GM12891 (cell line): ENCODE measurements around the gene KIF4A.
"Not testable (repeated sequence)": the region's sequence is repeated elsewhere in the genome, so short reads cannot be mapped to it uniquely, and the experiment has no call there.

Source experiments
- DNase-seq: peaks from one replicate; pipeline ENCODE4 v3.0.0; 2011; ENCODE audit warnings: low spot score; ENCODE audit not compliant: insufficient read length
- FAIRE-seq: peaks from 2 replicates; lab custom pipeline; 2011; peaks lifted over from hg19 to GRCh38; lab: Jason Lieb, UNC
- PAX5 ChIP-seq: IDR thresholded peaks from 2 replicates; pipeline ENCODE4 v1.6.1; 2011; ENCODE audit warnings: low read length, moderate library complexity, mild to moderate bottlenecking; ENCODE audit not compliant: insufficient read depth, severe bottlenecking
- POLR2A ChIP-seq: IDR thresholded peaks from 2 replicates; pipeline ENCODE4 v1.6.1; 2011; ENCODE audit warnings: low read depth, low read length, control low read depth
- POLR2AphosphoS5 ChIP-seq: IDR thresholded peaks from 2 replicates; pipeline ENCODE4 v1.6.1; 2011; ENCODE audit warnings: low read depth, low read length, control low read depth
- POU2F2 ChIP-seq: IDR thresholded peaks from 2 replicates; pipeline ENCODE4 v1.6.1; 2011; ENCODE audit warnings: low read depth, mild to moderate bottlenecking, control low read depth, low read length, moderate library complexity
- SPI1 ChIP-seq: IDR thresholded peaks from 2 replicates; pipeline ENCODE4 v1.6.1; 2011; ENCODE audit warnings: low read depth, low read length, control low read depth
- TAF1 ChIP-seq: IDR thresholded peaks from 2 replicates; pipeline ENCODE4 v1.6.1; 2011; ENCODE audit warnings: low read depth, low read length, control low read depth

The KIF4A gene

DNA sequence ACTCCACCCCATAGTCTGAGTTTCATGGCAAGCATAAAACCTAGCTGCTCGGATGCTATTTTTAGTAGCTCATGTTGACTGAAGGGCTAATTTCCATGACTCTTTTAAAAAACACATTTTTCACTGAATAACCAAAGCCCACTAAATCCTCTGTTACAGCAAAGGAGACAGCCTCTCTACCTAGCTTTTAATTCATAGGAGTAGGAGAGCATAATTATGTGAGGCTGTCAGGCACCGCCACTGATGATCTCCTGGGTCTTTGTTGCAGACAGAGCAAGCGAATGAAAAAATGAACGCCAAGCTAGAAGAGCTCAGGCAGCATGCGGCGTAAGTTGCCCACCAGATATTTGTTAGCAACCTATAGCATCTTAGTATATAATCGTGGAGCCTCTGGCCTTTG is 53.5 kb downstream of the KIF4A start:
- no peak for TF ChIP-seq POLR2A
- no peak for TF ChIP-seq PAX5
- no peak for TF ChIP-seq POU2F2
- no peak for TF ChIP-seq POLR2AphosphoS5
- TF ChIP-seq TAF1, result no peak
- TF ChIP-seq SPI1, result no peak
- FAIRE-seq, result peak; percentile 16
- no peak for DNase-seq

DNA sequence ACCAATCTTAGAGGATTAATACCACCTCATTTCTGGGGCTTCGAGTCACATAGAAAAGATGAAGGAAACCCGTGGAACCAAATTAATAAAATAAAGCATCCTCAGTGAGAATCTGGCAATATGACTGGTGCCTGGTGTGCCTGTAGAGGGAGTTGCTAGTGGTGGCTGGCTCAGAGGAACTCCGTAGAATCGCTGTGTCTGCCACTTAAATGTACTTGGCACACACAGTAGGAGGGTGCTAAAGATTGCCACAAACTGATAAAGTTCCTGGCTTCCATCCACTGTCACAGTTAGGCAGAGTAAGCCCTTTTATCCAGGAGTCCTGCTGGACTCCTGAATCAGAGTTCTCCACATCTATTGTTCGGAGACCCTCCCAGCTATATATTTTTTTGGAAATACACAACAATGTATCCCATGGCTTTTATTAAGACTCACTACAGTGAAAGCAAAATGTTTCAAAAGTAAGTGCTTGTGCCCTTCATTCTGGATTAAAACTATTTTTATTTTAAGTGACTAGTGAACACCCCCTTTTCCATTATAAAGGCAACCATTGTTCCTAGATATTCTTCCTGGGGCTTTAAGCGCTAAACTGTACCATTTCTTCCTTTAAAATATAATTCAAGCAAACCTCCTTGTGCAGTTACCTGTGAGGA is 56.6 kb downstream of the KIF4A start:
- no peak for FAIRE-seq
- TF ChIP-seq POLR2AphosphoS5 (no peak), SPI1 (no peak), PAX5 (no peak), TAF1 (no peak)
- no peak for DNase-seq

DNA sequence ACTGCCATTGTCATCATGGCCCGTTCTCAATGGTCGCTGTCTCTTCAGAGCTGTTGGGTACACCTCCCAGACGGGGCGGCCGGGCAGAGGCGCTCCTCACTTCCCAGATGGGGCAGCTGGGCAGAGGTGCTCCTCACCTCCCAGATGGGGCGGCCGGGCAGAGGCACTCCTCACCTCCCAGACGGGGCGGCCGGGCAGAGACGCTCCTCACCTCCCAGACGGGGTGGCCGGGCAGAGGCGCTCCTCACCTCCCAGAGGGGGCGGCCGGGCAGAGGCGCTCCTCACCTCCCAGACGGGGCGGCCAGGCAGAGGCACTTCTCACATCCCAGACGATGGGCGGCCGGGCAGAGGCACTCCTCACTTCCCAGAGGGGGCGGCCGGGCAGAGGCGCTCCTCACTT is 58.9 kb downstream of the KIF4A start:
- not testable (repeated sequence) for FAIRE-seq, DNase-seq

DNA sequence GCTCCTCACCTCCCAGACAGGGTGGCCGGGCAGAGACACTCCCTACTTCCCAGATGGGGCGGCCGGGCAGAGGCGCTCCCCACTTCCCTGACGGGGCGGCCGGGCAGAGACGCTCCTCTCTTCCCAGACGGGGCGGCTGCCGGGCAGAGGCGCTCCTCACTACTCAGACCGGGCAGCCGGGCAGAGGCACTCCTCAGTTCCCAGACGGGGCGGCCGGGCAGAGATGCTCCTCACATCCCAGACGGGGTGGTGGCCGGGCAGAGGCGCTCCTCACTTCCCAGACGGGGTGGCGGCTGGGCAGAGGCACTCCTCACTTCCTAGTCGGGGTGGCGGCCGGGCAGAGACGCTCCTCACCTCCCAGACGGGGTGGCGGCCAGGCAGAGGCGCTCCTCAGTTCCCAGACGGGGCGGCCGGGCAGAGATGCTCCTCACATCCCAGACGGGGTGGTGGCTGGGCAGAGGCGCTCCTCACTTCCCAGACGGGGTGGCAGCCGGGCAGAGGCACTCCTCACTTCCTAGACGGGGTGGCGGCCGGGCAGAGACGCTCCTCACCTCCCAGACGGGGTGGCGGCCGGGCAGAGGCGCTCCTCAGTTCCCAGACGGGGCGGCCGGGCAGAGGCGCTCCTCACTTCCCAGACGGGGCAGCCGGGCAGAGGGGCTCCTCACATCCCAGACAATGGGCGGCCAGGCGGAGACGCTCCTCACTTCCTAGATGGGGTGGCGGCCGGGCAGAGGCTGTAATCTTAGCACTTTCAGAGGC is 59.6 kb downstream of the KIF4A start:
- not testable (repeated sequence) for DNase-seq, FAIRE-seq

DNA sequence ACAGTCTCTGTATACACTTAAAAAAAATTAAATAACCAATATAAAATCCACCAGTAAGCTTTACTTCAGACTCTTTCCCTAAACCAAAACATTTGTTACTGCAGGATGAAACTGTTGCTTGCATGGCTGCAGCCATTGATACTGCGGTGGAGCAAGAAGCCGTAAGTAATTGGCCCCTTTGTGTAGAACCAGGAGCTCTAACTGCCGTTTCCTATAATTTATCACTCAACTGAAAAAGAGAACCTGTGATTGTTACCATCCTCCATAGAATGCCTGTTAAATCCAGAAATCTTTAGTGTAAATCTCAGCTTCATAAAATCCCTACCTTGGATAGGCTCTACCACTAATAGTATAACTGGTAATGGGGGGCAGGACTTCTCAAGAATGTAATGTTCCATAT is 62.6 kb downstream of the KIF4A start:
- DNase-seq (no peak), FAIRE-seq (no peak)
- TF ChIP-seq POLR2AphosphoS5 (no peak), SPI1 (no peak), TAF1 (no peak)

DNA sequence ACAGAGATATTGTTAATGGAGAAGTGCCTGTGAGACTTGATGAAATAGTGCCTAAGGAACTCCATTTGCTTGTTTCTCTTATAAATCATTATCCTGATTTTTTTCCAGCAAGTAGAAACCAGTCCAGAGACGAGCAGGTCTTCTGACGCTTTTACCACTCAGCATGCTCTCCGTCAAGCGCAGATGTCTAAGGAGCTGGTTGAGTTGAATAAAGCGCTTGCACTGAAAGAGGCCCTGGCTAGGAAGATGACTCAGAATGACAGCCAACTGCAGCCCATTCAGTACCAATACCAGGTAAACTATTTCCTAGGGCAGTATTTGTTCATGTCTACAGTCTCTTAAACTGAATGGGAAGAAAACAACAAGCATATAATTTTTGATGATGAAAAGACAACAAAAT is 63.6 kb downstream of the KIF4A start:
- DNase-seq (no peak), FAIRE-seq (no peak)
- TF ChIP-seq TAF1 (no peak), POU2F2 (no peak), POLR2AphosphoS5 (no peak), PAX5 (no peak), SPI1 (no peak), POLR2A (no peak)

DNA sequence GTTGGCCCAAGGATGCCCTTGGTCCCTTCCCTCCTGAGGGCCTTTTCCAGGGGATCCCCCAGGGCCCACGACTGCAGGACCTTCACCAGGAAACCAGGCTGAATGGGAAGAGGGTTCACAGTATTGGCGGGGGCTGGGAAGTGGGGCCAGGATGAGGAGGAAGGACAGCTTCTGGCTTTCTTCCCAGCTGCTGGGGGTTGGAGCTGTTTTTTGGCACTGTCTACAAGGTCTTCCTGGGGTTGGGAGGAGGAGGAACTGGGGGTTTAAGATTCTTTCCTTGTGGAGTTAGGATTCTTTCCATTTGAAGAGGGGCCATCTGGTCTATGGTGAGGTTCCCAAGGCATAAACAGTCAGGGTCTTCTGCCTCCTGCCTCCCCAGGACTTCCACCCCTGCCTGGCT is 64.8 kb downstream of the KIF4A start:
- FAIRE-seq (no peak), DNase-seq (no peak)
- no peak for TF ChIP-seq SPI1
- TF ChIP-seq POU2F2, result no peak
- TF ChIP-seq POLR2A, result no peak
- no peak for TF ChIP-seq POLR2AphosphoS5
- no peak for TF ChIP-seq TAF1
- TF ChIP-seq PAX5, result no peak

DNA sequence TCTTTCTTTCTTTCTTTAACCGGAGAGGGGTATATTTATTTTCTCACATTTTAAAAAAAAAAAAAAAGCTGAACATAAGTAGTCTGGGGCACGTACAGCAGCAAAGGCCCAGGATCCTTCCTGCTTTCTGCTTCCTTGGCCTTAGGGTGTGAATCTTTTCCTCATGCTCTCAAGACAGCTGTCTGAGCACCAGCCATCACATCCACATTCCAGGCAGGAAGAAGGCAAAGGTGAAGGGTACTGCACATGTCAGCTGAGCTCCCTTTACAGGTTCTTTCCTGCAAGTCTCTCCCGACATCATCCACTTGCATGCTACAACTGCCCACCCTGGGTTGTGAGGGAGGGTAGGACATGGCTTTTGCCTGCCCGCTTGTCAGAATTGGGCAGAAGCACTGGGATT is 69.6 kb downstream of the KIF4A start:
- TF ChIP-seq POU2F2, result no peak
- TF ChIP-seq POLR2A, result no peak
- TF ChIP-seq PAX5, result no peak
- TF ChIP-seq TAF1, result no peak
- TF ChIP-seq POLR2AphosphoS5, result no peak
- no peak for TF ChIP-seq SPI1
- FAIRE-seq (no peak), DNase-seq (no peak)

DNA sequence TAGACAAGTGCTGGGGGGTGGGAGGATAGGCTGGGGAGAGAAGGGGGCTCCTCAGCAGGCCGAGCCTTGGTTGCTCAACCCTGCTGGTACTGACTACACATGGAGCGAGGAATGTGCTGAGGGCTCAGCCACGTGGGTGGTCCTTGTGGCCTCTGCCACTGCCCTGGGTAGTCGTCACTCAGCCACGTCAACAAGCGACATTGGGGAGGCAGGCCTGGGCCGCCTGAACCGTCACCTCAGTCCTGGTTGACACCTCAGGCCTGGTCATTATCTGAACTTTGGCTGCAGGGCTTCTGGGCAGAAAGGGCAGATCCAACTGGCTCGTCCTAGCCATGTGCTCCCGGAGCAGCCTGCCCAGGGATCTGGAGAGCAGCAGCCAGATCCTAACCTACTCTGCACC is 70.5 kb downstream of the KIF4A start:
- TF ChIP-seq POLR2A (no peak), SPI1 (no peak), PAX5 (no peak), POU2F2 (no peak), TAF1 (no peak), POLR2AphosphoS5 (no peak)
- DNase-seq (no peak), FAIRE-seq (no peak)

DNA sequence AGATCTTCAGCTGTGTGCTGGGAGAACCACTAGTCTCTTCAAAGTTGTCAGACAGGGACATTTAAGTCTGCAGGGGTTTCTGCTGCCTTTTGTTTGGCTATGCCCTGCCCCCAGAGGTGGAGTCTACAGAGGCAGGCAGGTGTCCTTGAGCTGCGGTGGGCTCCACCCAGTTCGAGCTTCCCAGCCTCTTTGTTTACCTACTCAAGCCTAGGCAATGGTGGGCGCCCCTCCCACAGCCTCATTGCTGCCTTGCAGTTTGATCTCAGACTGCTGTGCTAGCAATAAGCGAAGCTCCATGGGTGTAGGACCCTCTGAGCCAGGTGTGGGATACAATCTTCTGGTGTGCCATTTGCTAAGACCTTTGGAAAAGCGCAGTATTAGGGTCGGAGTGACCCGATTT is 78.8 kb downstream of the KIF4A start:
- FAIRE-seq, DNase-seq: not testable (repeated sequence)

DNA sequence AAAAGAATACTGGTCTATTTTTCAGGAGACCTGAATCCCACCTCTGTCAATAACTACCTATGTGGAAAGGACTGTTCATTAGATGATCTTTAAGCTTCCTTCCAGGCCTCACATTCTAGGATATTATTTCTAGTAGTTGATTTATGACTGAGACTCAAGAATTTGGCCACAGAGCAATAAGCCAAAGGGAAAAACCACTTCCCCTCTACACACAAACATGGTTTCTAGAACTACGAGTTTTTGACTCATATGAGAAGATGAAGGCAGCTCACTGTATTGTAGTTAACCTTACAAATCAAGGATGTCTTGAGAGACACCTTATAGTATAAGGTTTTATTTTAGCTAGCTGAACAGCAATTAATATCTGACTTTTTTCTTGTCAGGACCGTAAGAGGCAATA is 96.3 kb downstream of the KIF4A start:
- TF ChIP-seq POLR2A (no peak), SPI1 (peak; percentile 55)
- FAIRE-seq (peak; percentile 67), DNase-seq (no peak)
